Spleen (tissue), 7 donors: Measurements from ENCODE around the gene SCRN2.

ENCODE experiments used
- POLR2A ChIP-seq, 3 donors: fragments of 450-650 bp; IDR thresholded peaks; one replicate each; pipeline ENCODE4 v1.5.1; 2017; ENCODE audit warnings: antibody characterized with exemption in 3 of 3, mild to moderate bottlenecking in 1 of 3
- POLR2AphosphoS5 ChIP-seq, 3 donors: sonication (generic); formaldehyde crosslinking; IDR thresholded peaks; one replicate each; pipeline ENCODE4 v1.5.1; 2017; ENCODE audit warnings: antibody characterized with exemption in 3 of 3
- TF ChIP-seq, protein P1 (sequence below), 11 experiments: fragments of 200-600 bp in 7 of 11; fragments of 450-650 bp in 4 of 11; sonication (generic) in 4 of 11; IDR thresholded peaks in 8 of 11; conservative IDR thresholded peaks in 3 of 11; 1 replicate in 7 of 11; 2 replicates in 4 of 11; pipeline versions ENCODE4 v1.4.0 to v1.8.0; 2016 to 2021; ENCODE audit warnings: antibody characterized with exemption in 11 of 11, inconsistent platforms in 4 of 11, mild to moderate bottlenecking in 1 of 11
- donor health status: DM: no; HTN: no; CAD: no; lungs with moderate emphysema.
- donor health status: DM: no; HTN: no; CAD: no.
- donor health status: DM: no; HTN: no; CAD: no.

DNA sequence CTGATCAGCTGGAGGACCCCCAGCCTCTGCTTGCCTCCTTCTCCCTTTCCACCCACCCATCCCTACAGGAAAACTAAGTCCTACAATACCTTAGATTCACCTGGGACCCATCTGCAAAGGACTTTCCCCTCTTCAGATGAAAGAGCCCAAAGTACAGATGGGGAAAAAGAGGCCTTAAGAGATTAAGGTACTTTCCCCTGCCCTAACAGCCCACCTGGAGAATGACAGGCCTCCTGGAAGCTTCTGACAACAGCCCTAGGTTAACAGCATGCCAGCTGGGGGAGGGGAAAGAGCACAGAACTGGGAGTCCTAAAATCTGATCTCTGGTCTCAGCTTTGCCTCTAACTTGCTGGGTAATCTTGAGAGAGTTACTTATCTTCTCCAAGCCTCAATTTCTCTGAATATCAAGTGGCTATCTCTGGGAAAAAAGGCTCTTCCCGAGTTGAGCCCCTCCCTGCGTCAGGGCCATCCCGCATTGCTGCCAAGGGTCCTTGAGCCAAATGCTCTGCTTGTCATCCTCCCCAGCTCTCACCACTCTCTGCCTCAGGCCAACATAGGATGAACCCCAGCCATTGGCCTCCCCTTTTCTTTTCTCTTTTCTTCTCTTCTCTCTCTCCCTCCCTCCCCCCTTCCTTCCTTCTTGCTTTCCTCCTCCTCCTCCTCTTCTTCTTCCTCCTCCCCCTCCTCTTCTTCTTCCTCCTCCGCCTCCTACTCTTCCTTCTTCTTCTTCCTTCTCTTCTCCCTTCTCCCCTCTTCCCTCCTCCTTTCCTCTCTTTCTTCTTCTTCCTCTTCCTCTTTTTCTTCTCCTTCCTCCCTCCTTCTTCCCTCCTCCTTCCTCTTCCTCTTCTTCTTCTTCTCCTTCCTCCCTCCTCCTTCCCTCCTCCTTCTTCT, 32.4 kb upstream of the SCRN2 start:
- no peak for TF ChIP-seq POLR2AphosphoS5 (IDR thresholded peaks at IDR 0.05)
- TF ChIP-seq, protein P1, sequence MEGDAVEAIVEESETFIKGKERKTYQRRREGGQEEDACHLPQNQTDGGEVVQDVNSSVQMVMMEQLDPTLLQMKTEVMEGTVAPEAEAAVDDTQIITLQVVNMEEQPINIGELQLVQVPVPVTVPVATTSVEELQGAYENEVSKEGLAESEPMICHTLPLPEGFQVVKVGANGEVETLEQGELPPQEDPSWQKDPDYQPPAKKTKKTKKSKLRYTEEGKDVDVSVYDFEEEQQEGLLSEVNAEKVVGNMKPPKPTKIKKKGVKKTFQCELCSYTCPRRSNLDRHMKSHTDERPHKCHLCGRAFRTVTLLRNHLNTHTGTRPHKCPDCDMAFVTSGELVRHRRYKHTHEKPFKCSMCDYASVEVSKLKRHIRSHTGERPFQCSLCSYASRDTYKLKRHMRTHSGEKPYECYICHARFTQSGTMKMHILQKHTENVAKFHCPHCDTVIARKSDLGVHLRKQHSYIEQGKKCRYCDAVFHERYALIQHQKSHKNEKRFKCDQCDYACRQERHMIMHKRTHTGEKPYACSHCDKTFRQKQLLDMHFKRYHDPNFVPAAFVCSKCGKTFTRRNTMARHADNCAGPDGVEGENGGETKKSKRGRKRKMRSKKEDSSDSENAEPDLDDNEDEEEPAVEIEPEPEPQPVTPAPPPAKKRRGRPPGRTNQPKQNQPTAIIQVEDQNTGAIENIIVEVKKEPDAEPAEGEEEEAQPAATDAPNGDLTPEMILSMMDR (IDR thresholded peaks at IDR 0.05 in 8 of 11, conservative IDR thresholded peaks at IDR 0.05 in 3 of 11): no peak
- no peak for TF ChIP-seq POLR2A (IDR thresholded peaks at IDR 0.05)
